ENCODE measurements around the gene SLC25A23.

SLC25A23 gene

DNA sequence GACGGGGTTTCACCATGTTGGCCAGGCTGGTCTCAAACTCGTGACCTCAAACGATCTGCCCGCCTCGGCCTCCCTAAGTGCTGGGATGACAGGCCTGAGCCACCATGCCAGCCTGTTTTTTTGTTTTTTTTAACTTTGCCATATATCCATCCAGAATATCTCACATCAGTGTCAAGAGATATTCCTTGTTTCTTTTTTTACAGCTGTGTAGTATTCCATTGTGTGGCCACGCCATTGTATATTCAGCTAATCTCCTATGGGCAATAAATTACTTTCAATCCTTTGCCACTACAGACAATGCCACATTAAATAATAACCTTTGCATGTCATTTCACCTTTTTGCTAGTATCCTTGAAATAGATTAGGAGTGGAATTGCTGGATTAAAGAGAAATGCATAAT, 50.2 kb downstream of the SLC25A23 start:
- Histone ChIP-seq H3F3A (ENCODE audit: low read depth) (no peaks in the 10 kb centered on the region), H3K79me2 (ENCODE audit: insufficient read depth, low read length) (no peaks in the 10 kb centered on the region), H3K4me2 (ENCODE audit: low read depth, low read length, poor library complexity, severe bottlenecking) (no peak overlapping the region), H3K9me2 (replicated peaks; ENCODE audit: low read depth, low read length) (no peaks in the 10 kb centered on the region), H3K36me3 (ENCODE audit: insufficient read depth, low read length) (peaks cover 14% of the 10 kb centered on the region; the same call in 1 of the 2 replicates), H3K27me3 (ENCODE audit: insufficient read depth, low read length, poor library complexity, severe bottlenecking) (no peaks in the 10 kb centered on the region), H4K20me1 (ENCODE audit: insufficient read depth, low read length, poor library complexity, severe bottlenecking) (peaks cover 16% of the 10 kb centered on the region), H3K9me3 (ENCODE audit: insufficient read depth, low read depth, low read length) (no peaks in the 10 kb centered on the region), H3K4me3 (ENCODE audit: low read length, poor library complexity, severe bottlenecking) (no peak overlapping the region), H2AFZ (ENCODE audit: low read length) (no peak overlapping the region), H3K9ac (ENCODE audit: low read depth, low read length, poor library complexity, severe bottlenecking) (no peak overlapping the region), H3K4me1 (ENCODE audit: insufficient read depth, low read length, poor library complexity, severe bottlenecking) (no peaks in the 10 kb centered on the region)
- no peak for TF ChIP-seq EZH2phosphoT487 (IDR thresholded peaks at IDR 0.05; ENCODE audit: borderline replicate concordance)
- TF ChIP-seq, protein P1, sequence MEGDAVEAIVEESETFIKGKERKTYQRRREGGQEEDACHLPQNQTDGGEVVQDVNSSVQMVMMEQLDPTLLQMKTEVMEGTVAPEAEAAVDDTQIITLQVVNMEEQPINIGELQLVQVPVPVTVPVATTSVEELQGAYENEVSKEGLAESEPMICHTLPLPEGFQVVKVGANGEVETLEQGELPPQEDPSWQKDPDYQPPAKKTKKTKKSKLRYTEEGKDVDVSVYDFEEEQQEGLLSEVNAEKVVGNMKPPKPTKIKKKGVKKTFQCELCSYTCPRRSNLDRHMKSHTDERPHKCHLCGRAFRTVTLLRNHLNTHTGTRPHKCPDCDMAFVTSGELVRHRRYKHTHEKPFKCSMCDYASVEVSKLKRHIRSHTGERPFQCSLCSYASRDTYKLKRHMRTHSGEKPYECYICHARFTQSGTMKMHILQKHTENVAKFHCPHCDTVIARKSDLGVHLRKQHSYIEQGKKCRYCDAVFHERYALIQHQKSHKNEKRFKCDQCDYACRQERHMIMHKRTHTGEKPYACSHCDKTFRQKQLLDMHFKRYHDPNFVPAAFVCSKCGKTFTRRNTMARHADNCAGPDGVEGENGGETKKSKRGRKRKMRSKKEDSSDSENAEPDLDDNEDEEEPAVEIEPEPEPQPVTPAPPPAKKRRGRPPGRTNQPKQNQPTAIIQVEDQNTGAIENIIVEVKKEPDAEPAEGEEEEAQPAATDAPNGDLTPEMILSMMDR (conservative IDR thresholded peaks at IDR 0.05; ENCODE audit: low read length): no peak

DNA sequence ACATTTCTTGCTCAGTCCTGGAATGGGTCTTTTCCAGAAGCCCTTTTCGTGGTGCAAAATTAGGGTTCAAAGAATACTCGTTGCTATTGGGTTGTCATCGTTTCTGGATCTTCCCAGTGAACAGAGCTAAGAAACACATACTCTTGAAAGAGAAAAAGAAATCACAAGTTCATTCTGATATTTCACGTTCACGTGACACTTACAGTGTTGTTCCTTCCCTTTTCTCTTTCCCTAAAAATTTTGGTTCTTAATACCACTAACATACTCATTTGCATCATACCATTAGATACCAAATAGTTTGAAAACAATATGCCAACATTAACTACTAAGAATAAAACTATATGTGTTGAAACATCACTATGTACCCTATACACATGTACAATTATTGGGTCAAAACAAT, 53.2 kb downstream of the SLC25A23 start:
- no peaks in the 10 kb centered on the region for H3K9me2 ChIP-seq (replicated peaks; ENCODE audit: low read depth, low read length)
- H3K27me3 ChIP-seq (ENCODE audit: insufficient read depth, low read length, poor library complexity, severe bottlenecking): no peaks in the 10 kb centered on the region
- H3K9ac ChIP-seq (ENCODE audit: low read depth, low read length, poor library complexity, severe bottlenecking): no peak overlapping the region
- no peak overlapping the region for H3K4me3 ChIP-seq (ENCODE audit: low read length, poor library complexity, severe bottlenecking)
- H3K4me1 ChIP-seq (ENCODE audit: insufficient read depth, low read length, poor library complexity, severe bottlenecking): no peaks in the 10 kb centered on the region
- H3K9me3 ChIP-seq (ENCODE audit: insufficient read depth, low read depth, low read length): no peaks in the 10 kb centered on the region
- no peaks in the 10 kb centered on the region for H3K36me3 ChIP-seq (ENCODE audit: insufficient read depth, low read length)
- no peak overlapping the region for H3K4me2 ChIP-seq (ENCODE audit: low read depth, low read length, poor library complexity, severe bottlenecking)
- H2AFZ ChIP-seq (ENCODE audit: low read length): no peak overlapping the region
- H3K79me2 ChIP-seq (ENCODE audit: insufficient read depth, low read length): no peaks in the 10 kb centered on the region
- no peaks in the 10 kb centered on the region for H3F3A ChIP-seq (ENCODE audit: low read depth)
- H4K20me1 ChIP-seq (ENCODE audit: insufficient read depth, low read length, poor library complexity, severe bottlenecking): no peaks in the 10 kb centered on the region
- TF ChIP-seq EZH2phosphoT487 (IDR thresholded peaks at IDR 0.05; ENCODE audit: borderline replicate concordance): no peak
- TF ChIP-seq, protein P1 (conservative IDR thresholded peaks at IDR 0.05; ENCODE audit: low read length): no peak

DNA sequence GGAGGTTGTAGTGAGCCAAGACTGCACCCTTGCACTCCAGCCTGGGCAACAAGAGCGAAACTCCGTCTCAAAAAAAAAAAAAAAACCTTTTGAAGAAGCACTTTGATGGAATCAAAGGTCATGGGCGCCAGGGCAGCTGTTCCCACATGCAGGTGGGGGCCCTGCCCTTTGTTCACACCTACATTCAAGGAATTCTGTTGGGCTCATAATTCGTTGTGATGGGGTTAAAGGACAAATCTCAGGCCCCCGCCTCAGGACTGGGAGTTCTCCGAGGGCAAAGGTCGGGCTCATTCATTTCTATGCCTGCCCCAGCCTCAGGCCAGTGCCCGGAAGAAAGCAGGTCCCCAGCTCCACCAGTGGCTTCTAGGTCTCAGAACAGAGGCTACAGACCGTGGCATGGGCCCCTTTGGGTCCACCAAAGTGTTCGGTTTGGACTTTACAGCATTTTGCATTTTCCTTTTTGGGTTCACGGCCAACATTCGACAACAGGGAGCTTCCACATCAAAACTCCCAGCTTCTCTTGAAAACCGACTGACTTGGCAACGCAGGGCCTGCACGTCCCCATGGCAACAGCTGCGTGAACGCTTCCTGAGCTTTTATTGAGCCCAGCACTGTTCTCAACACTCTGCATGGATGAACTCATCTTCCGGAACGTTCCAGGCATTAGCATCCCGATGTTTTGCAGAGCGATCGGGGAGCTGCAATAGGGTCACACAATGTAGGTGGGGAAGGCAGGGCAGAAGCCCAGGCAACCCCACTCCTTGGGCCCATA, 56.6 kb downstream of the SLC25A23 start:
- Histone ChIP-seq H3K36me3 (ENCODE audit: insufficient read depth, low read length) (no peaks in the 10 kb centered on the region), H3K79me2 (ENCODE audit: insufficient read depth, low read length) (no peaks in the 10 kb centered on the region), H4K20me1 (ENCODE audit: insufficient read depth, low read length, poor library complexity, severe bottlenecking) (no peaks in the 10 kb centered on the region), H3K4me1 (ENCODE audit: insufficient read depth, low read length, poor library complexity, severe bottlenecking) (no peaks in the 10 kb centered on the region), H3K9me3 (ENCODE audit: insufficient read depth, low read depth, low read length) (no peaks in the 10 kb centered on the region), H3K4me3 (ENCODE audit: low read length, poor library complexity, severe bottlenecking) (no peak overlapping the region), H3K4me2 (ENCODE audit: low read depth, low read length, poor library complexity, severe bottlenecking) (no peak overlapping the region), H3K27me3 (ENCODE audit: insufficient read depth, low read length, poor library complexity, severe bottlenecking) (no peaks in the 10 kb centered on the region), H3K9me2 (replicated peaks; ENCODE audit: low read depth, low read length) (no peaks in the 10 kb centered on the region), H3K9ac (ENCODE audit: low read depth, low read length, poor library complexity, severe bottlenecking) (no peak overlapping the region), H2AFZ (ENCODE audit: low read length) (no peak overlapping the region), H3F3A (ENCODE audit: low read depth) (no peaks in the 10 kb centered on the region)
- TF ChIP-seq, protein P1 (conservative IDR thresholded peaks at IDR 0.05; ENCODE audit: low read length): no peak
- no peak for TF ChIP-seq EZH2phosphoT487 (IDR thresholded peaks at IDR 0.05; ENCODE audit: borderline replicate concordance)
